HEK293 (cell line): ENCODE data around the gene EPB41L5.

Source experiments
- ATF2 ChIP-seq: fragments of 450-650 bp; formaldehyde crosslinking; IDR thresholded peaks from 2 replicates; pipeline ENCODE4 v1.5.1; 2016; ENCODE audit warnings: missing biosample characterization, missing genetic modification characterization, low read depth
- CTCF ChIP-seq: fragments of 450-650 bp; formaldehyde crosslinking; IDR thresholded peaks from 2 replicates; pipeline ENCODE4 v1.5.1; 2016; ENCODE audit warnings: missing biosample characterization, missing genetic modification characterization
- KLF17 ChIP-seq: fragments of 450-650 bp; formaldehyde crosslinking; IDR thresholded peaks from 2 replicates; pipeline ENCODE4 v1.5.1; 2016; ENCODE audit warnings: missing biosample characterization, missing genetic modification characterization
- MYNN ChIP-seq: fragments of 450-650 bp; formaldehyde crosslinking; IDR thresholded peaks from 2 replicates; pipeline ENCODE4 v1.5.1; 2016; ENCODE audit warnings: missing biosample characterization, missing genetic modification characterization, borderline replicate concordance
- YY1 ChIP-seq: fragments of 450-650 bp; formaldehyde crosslinking; IDR thresholded peaks from 2 replicates; pipeline ENCODE4 v1.5.1; 2018; ENCODE audit warnings: missing biosample characterization, missing genetic modification characterization
- ZNF248 ChIP-seq: fragments of 450-650 bp; formaldehyde crosslinking; IDR thresholded peaks from 2 replicates; pipeline ENCODE4 v1.5.1; 2017; ENCODE audit warnings: missing biosample characterization, missing genetic modification characterization
- ZNF274 ChIP-seq, 2 experiments: fragments of 200-500 bp in 1 of 2; fragments of 450-650 bp in 1 of 2; sonication (Bioruptor generic) in 1 of 2; formaldehyde crosslinking in 1 of 2; IDR thresholded peaks; 2 replicates each; pipeline versions ENCODE4 v1.5.1 to v1.6.1; 2014 to 2016; ENCODE audit warnings: borderline replicate concordance in 1 of 2, inconsistent platforms in 1 of 2, low read length in 1 of 2, missing biosample characterization in 1 of 2, missing genetic modification characterization in 1 of 2
- ZNF292 ChIP-seq: fragments of 450-650 bp; formaldehyde crosslinking; IDR thresholded peaks from 2 replicates; pipeline ENCODE4 v1.5.1; 2016; ENCODE audit warnings: low read depth, missing biosample characterization, missing genetic modification characterization, borderline replicate concordance
- ZNF366 ChIP-seq: fragments of 450-650 bp; formaldehyde crosslinking; conservative IDR thresholded peaks from 2 replicates; pipeline ENCODE4 v1.5.1; 2016; ENCODE audit warnings: missing biosample characterization, missing genetic modification characterization
- ZNF501 ChIP-seq: fragments of 450-650 bp; formaldehyde crosslinking; IDR thresholded peaks from 2 replicates; pipeline ENCODE4 v1.5.1; 2016; ENCODE audit warnings: missing biosample characterization, missing genetic modification characterization
- ZNF513 ChIP-seq: fragments of 450-650 bp; IDR thresholded peaks from 2 replicates; pipeline ENCODE4 v1.5.1; 2018; ENCODE audit warnings: missing biosample characterization, missing genetic modification characterization
- ZNF792 ChIP-seq: fragments of 450-650 bp; formaldehyde crosslinking; IDR thresholded peaks from 2 replicates; pipeline ENCODE4 v1.5.1; 2016; ENCODE audit warnings: missing biosample characterization, missing genetic modification characterization

GRCh38 chr2:119983108-119983507 is 29.8 kb upstream of the EPB41L5 start:
- TF ChIP-seq CTCF (no peak), ZNF501 (tag by site-specific recombination) (no peak), ZNF274 (IDR thresholded peaks at IDR 0.05; ENCODE audit: low read length) (no peak), ZNF274 (tag by site-specific recombination; IDR thresholded peaks at IDR 0.05; ENCODE audit: borderline replicate concordance) (no peak), YY1 (tag by site-specific recombination) (no peak), ZNF366 (no peak), ATF2 (tag by site-specific recombination) (no peak), ZNF513 (no peak), MYNN (no peak), ZNF792 (tag by site-specific recombination) (no peak), ZNF292 (tag by site-specific recombination) (no peak), KLF17 (tag by site-specific recombination) (no peak), ZNF248 (tag by site-specific recombination) (no peak)
